Measurements from ENCODE around the gene IL7R.

Gene IL7R

GRCh38 chr5:35856765-35857351 is at the start of gene IL7R:
Gene IL7R (plus strand): TSS chr5:35856891. CDS start chr5:35856978, 87 bp downstream.
- TF ChIP-seq, protein P1, sequence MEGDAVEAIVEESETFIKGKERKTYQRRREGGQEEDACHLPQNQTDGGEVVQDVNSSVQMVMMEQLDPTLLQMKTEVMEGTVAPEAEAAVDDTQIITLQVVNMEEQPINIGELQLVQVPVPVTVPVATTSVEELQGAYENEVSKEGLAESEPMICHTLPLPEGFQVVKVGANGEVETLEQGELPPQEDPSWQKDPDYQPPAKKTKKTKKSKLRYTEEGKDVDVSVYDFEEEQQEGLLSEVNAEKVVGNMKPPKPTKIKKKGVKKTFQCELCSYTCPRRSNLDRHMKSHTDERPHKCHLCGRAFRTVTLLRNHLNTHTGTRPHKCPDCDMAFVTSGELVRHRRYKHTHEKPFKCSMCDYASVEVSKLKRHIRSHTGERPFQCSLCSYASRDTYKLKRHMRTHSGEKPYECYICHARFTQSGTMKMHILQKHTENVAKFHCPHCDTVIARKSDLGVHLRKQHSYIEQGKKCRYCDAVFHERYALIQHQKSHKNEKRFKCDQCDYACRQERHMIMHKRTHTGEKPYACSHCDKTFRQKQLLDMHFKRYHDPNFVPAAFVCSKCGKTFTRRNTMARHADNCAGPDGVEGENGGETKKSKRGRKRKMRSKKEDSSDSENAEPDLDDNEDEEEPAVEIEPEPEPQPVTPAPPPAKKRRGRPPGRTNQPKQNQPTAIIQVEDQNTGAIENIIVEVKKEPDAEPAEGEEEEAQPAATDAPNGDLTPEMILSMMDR (IDR thresholded peaks at IDR 0.05; ENCODE audit: low read length, missing control alignments): no peak
- H3K4me3 ChIP-seq (replicated peaks; ENCODE audit: low read depth, low read length): no peak within 1 kb of the TSS
- peak; percentile 36 for DNase-seq (ENCODE audit: low read depth)

GRCh38 chr5:35810601-35811000 is 46.1 kb upstream of the IL7R start:
- DNase-seq (ENCODE audit: low read depth): no peak
- TF ChIP-seq, protein P1 (IDR thresholded peaks at IDR 0.05; ENCODE audit: low read length, missing control alignments): no peak
- H3K4me3 ChIP-seq (replicated peaks; ENCODE audit: low read depth, low read length): no peak overlapping the region

DNA sequence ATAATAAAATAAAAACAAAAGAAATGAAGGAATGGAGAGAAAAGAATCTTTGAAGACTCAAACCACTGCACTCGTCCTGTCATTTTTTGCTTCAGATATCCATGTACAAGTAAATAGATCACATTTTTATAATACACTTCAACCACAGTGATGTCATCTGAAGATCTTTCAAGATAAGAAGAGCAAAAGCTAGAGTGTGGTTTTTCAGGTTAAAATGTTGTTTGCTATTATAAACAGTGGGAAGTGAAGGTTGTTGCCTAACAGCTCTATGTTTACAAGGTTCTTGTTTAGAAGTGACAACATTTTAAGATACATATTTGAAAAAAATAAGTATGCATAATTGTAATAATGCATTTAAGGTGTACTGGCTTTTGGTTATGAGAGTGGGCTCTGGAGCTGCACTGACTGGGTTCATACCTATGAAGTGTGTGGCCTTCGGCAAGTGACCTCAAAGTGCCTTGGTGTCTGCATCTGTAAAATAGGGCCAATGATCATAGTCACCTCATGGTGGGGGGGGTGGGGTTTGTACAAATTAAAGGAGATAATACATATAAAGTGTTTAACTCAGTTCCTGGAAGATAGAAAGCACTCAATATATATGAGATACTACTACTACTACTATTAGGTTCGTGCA is 45.5 kb upstream of the IL7R start:
- TF ChIP-seq, protein P1 (IDR thresholded peaks at IDR 0.05; ENCODE audit: low read length, missing control alignments): no peak
- no peak for DNase-seq (ENCODE audit: low read depth)
- no peak overlapping the region for H3K4me3 ChIP-seq (replicated peaks; ENCODE audit: low read depth, low read length)

DNA sequence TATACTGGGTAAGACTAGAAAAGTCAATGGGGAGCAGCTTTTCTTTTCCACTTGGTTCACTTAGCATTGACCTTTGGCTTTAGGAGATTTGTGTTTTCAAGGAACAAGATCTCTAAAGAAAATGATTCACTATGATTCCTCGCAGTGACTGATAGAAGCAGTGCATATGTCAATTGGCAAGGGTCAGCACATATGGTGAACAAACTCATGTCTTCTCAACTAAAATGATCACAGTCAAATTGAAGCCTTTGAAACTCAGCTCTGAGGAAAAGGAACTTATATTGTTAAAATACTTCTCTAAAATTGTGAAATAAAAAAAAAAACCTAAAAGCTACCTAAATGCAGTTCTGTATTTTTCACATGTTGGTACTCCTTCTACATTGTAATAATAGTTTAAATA is 43.2 kb upstream of the IL7R start:
- H3K4me3 ChIP-seq (replicated peaks; ENCODE audit: low read depth, low read length): no peak overlapping the region
- TF ChIP-seq, protein P1 (IDR thresholded peaks at IDR 0.05; ENCODE audit: low read length, missing control alignments): no peak
- DNase-seq (ENCODE audit: low read depth): no peak

DNA sequence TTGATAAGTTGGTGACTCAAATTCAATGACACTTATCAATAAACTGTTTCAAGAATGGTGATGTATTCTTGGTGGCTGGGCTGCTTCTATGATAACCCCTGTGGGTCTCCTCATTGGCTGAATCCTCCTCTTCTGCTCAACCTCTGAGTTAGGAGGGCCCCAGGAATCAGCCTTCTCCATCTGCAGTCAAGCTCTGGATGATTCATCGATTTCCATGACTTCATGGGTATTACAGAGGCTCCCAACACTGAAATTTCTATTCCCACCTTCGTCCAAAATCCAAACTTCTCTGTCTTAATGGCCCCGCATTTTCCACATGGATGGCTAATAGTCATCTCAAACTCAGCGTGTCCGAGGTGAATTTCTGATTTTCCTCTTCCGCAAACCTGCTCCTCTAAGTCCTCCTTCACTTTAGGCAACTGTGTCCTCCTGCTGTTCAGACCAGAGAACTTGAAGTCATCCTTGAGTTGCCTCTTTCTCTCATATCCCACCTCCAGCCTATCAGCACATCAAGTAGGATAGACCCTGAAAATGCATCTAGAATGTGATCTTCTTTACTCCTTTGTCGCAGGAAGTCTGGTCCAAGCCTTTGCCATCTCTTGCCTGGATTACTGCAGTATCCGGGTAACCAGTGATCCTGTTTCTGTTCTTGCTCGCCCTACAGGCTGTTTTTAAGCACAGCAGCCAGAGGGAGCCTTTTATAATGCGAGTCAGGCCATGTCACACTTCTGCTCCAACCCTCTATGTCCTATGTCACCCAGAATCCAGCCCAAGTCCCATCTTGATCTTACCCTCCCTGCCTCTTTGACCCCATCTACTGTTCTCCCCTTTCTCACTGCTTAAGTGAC is 41.4 kb upstream of the IL7R start:
- TF ChIP-seq, protein P1 (IDR thresholded peaks at IDR 0.05; ENCODE audit: low read length, missing control alignments): peak; percentile 64
- peak; percentile 22 for DNase-seq (ENCODE audit: low read depth)
- H3K4me3 ChIP-seq (replicated peaks; ENCODE audit: low read depth, low read length): no peak overlapping the region

GRCh38 chr5:35816881-35817521 is 39.7 kb upstream of the IL7R start:
- TF ChIP-seq, protein P1 (IDR thresholded peaks at IDR 0.05; ENCODE audit: low read length, missing control alignments): no peak
- no peak overlapping the region for H3K4me3 ChIP-seq (replicated peaks; ENCODE audit: low read depth, low read length)
- DNase-seq (ENCODE audit: low read depth): no peak

Measured in fibroblast of pulmonary artery (primary cell).